ENCODE results near the gene SINHCAF.

GRCh38 chr12:31324116-31324844 lies 1.7 kb downstream of the SINHCAF start:
- TF ChIP-seq GATA2 (IDR thresholded peaks at IDR 0.05; ENCODE audit: low read depth, low read length), result no peak
- no peak for TF ChIP-seq GATA3 (IDR thresholded peaks at IDR 0.05; ENCODE audit: low read depth, low read length)

Data from SH-SY5Y (cell line).